WTC11 (cell line): Measurements from ENCODE around the gene COL4A1. TPM values are rescaled to one million over a fixed set of nuclear protein-coding genes. Genes with fewer than 3 reads are reported as not detected.

Source experiments
- ATAC-seq: fragments of 200-7000 bp; cut with Tn5 transposase; 2 replicates; pipeline ENCODE4 v1.10.0; 2021; ENCODE audit warnings: mild to moderate bottlenecking, moderate library complexity
- CTCF ChIA-PET: fragments of 300-600 bp; sonication (Branson Sonifier 250); formaldehyde crosslinking; loops from one replicate; lab custom pipeline; 2021; ENCODE audit warnings: antibody characterized with exemption; lab: Charles Lee
- POLR2A ChIA-PET: fragments of 350-600 bp; sonication (Branson Sonifier 250); formaldehyde crosslinking; loops from one replicate; lab custom pipeline; 2021; ENCODE audit warnings: antibody characterized with exemption; lab: Charles Lee
- DNase-seq: peaks from one replicate; pipeline ENCODE4 v3.0.0; 2021; ENCODE audit warnings: low spot score
- H3K27ac Mint-ChIP-seq: 2 replicates; pipeline ENCODE4 v1.8.0; 2021; ENCODE audit warnings: mixed read lengths
- H3K27me3 Mint-ChIP-seq: 2 replicates; pipeline ENCODE4 v1.8.0; 2021; ENCODE audit warnings: low read depth, mild to moderate bottlenecking, moderate library complexity, mixed read lengths
- H3K36me3 Mint-ChIP-seq: 2 replicates; pipeline ENCODE4 v1.8.0; 2021; ENCODE audit warnings: mixed read lengths
- H3K4me1 Mint-ChIP-seq: 2 replicates; pipeline ENCODE4 v1.8.0; 2022; ENCODE audit warnings: mixed read lengths
- H3K4me3 Mint-ChIP-seq: 2 replicates; pipeline ENCODE4 v1.8.0; 2021; ENCODE audit warnings: mild to moderate bottlenecking, moderate library complexity, mixed read lengths
- H3K9me3 Mint-ChIP-seq: 2 replicates; pipeline ENCODE4 v1.8.0; 2021; ENCODE audit warnings: mixed read lengths
- EMX1 ChIP-seq: fragments of 250-450 bp; sonication (Bioruptor Pico); IDR thresholded peaks from 2 replicates; pipeline ENCODE4 v1.8.0; 2021; ENCODE audit warnings: mild to moderate bottlenecking
- ESRRA ChIP-seq: sonication (generic); formaldehyde crosslinking; IDR thresholded peaks from 2 replicates; pipeline ENCODE4 v1.8.1; 2022; ENCODE audit warnings: mild to moderate bottlenecking, missing genetic modification reagents, borderline replicate concordance
- FOXK1 ChIP-seq: sonication (generic); formaldehyde crosslinking; IDR thresholded peaks from 2 replicates; pipeline ENCODE4 v1.8.0; 2022; ENCODE audit warnings: mild to moderate bottlenecking, moderate library complexity, missing genetic modification reagents
- GABPB1 ChIP-seq: sonication (generic); formaldehyde crosslinking; IDR thresholded peaks from 2 replicates; pipeline ENCODE4 v1.8.1; 2023; ENCODE audit warnings: mild to moderate bottlenecking, missing genetic modification reagents
- IRF2 ChIP-seq: sonication (generic); formaldehyde crosslinking; IDR thresholded peaks from 2 replicates; pipeline ENCODE4 v1.8.0; 2022; ENCODE audit warnings: low read depth, missing genetic modification reagents, borderline replicate concordance
- JUN ChIP-seq: sonication (generic); formaldehyde crosslinking; IDR thresholded peaks from 2 replicates; pipeline ENCODE4 v1.8.0; 2023; ENCODE audit warnings: mild to moderate bottlenecking, missing genetic modification reagents
- NFATC4 ChIP-seq: fragments of 250-450 bp; sonication (Bioruptor Pico); IDR thresholded peaks from 2 replicates; pipeline ENCODE4 v1.9.0; 2021; ENCODE audit warnings: mild to moderate bottlenecking
- NFE2L1 ChIP-seq: sonication (generic); formaldehyde crosslinking; IDR thresholded peaks from 2 replicates; pipeline ENCODE4 v1.8.1; 2023; ENCODE audit warnings: missing genetic modification reagents
- NR2C2 ChIP-seq: sonication (generic); formaldehyde crosslinking; IDR thresholded peaks from 2 replicates; pipeline ENCODE4 v1.8.0; 2022; ENCODE audit warnings: mild to moderate bottlenecking, missing genetic modification reagents
- PREB ChIP-seq: sonication (generic); formaldehyde crosslinking; IDR thresholded peaks from 2 replicates; pipeline ENCODE4 v1.8.1; 2022; ENCODE audit warnings: mild to moderate bottlenecking, missing genetic modification reagents, moderate library complexity, borderline replicate concordance
- STAT6 ChIP-seq: sonication (generic); formaldehyde crosslinking; conservative IDR thresholded peaks from 2 replicates; pipeline ENCODE4 v1.8.1; 2023; ENCODE audit warnings: mild to moderate bottlenecking, low read depth, missing genetic modification reagents, moderate library complexity
- TCF7 ChIP-seq: sonication (generic); formaldehyde crosslinking; IDR thresholded peaks from 2 replicates; pipeline ENCODE4 v1.8.0; 2022; ENCODE audit warnings: mild to moderate bottlenecking, low read depth, missing genetic modification reagents, moderate library complexity
- TP53 ChIP-seq: sonication (generic); formaldehyde crosslinking; IDR thresholded peaks from 2 replicates; pipeline ENCODE4 v1.8.1; 2023; ENCODE audit warnings: mild to moderate bottlenecking, missing genetic modification reagents
- ZNF121 ChIP-seq: sonication (generic); formaldehyde crosslinking; IDR thresholded peaks from 2 replicates; pipeline ENCODE4 v1.8.0; 2023; ENCODE audit warnings: missing genetic modification reagents
- total RNA-seq: library from RNA; stranded (reverse); gene quantifications from 3 replicates; pipeline ENCODE4 v1.2.3, GENCODE V29; 2021
- TF ChIP-seq, protein P1 (sequence below): sonication (generic); formaldehyde crosslinking; IDR thresholded peaks from 2 replicates; pipeline ENCODE4 v1.8.1; 2023; ENCODE audit warnings: mild to moderate bottlenecking, missing genetic modification reagents, borderline replicate concordance
- TF ChIP-seq, protein P2 (sequence below): sonication (generic); formaldehyde crosslinking; IDR thresholded peaks from 2 replicates; pipeline ENCODE4 v1.8.0; 2022; ENCODE audit warnings: mild to moderate bottlenecking, missing genetic modification reagents
- TF ChIP-seq, protein P3 (sequence below): sonication (generic); formaldehyde crosslinking; IDR thresholded peaks from 2 replicates; pipeline ENCODE4 v1.8.0; 2022; ENCODE audit warnings: mild to moderate bottlenecking, missing genetic modification reagents

Gene COL4A1
- total RNA-seq, 1 experiment from 2014 or later, result 89.6 TPM

GRCh38 chr13:110250258-110250891 is 56.6 kb downstream of the COL4A1 start (continued):
- no peak for TF ChIP-seq PREB (CRISPR knock-in tag)

DNA sequence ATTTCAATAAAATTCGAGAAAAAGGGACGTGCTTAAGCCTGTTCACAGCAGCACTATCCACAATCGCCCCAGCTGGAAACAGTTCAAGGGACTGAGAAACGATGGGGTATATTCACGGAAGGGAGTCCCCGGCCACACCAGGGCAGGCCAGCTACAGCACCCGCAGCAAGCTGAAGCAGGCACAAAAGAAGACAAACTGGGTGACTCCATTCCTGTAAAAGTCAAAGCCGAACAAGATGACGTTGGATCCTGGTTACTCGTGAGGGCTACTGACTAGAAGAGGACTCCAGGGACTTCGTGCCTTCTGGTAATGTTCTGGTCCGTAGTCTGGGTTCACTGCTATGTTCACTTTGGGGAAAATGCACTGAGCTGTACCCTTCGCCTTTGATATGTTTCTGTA is 57.6 kb downstream of the COL4A1 start:
- no peaks in the 10 kb centered on the region for H3K27me3 Mint-ChIP-seq
- ChIA-PET CTCF (interaction anchor here (0.6 to 2.8 kb wide), 3 partner anchors 14 to 206 kb away, joined by 3 to 29 read pairs (median 3); no protein-coding TSS in a partner anchor), POLR2A (no interaction called here)
- no peaks in the 10 kb centered on the region for H3K9me3 Mint-ChIP-seq
- no peaks in the 10 kb centered on the region for H3K36me3 Mint-ChIP-seq
- no peak for ATAC-seq
- peaks cover 19% of the 10 kb centered on the region for H3K4me1 Mint-ChIP-seq
- no peak for TF ChIP-seq TCF7 (CRISPR knock-in tag)
- no peak for TF ChIP-seq STAT6 (CRISPR knock-in tag)
- no peak for TF ChIP-seq NR2C2 (CRISPR knock-in tag)
- no peak for TF ChIP-seq IRF2 (CRISPR knock-in tag)
- no peak for TF ChIP-seq NFATC4 (CRISPR knock-in tag)
- no peak for TF ChIP-seq ZNF121 (CRISPR knock-in tag)
- TF ChIP-seq TP53 (CRISPR knock-in tag), result no peak
- TF ChIP-seq, protein P1, sequence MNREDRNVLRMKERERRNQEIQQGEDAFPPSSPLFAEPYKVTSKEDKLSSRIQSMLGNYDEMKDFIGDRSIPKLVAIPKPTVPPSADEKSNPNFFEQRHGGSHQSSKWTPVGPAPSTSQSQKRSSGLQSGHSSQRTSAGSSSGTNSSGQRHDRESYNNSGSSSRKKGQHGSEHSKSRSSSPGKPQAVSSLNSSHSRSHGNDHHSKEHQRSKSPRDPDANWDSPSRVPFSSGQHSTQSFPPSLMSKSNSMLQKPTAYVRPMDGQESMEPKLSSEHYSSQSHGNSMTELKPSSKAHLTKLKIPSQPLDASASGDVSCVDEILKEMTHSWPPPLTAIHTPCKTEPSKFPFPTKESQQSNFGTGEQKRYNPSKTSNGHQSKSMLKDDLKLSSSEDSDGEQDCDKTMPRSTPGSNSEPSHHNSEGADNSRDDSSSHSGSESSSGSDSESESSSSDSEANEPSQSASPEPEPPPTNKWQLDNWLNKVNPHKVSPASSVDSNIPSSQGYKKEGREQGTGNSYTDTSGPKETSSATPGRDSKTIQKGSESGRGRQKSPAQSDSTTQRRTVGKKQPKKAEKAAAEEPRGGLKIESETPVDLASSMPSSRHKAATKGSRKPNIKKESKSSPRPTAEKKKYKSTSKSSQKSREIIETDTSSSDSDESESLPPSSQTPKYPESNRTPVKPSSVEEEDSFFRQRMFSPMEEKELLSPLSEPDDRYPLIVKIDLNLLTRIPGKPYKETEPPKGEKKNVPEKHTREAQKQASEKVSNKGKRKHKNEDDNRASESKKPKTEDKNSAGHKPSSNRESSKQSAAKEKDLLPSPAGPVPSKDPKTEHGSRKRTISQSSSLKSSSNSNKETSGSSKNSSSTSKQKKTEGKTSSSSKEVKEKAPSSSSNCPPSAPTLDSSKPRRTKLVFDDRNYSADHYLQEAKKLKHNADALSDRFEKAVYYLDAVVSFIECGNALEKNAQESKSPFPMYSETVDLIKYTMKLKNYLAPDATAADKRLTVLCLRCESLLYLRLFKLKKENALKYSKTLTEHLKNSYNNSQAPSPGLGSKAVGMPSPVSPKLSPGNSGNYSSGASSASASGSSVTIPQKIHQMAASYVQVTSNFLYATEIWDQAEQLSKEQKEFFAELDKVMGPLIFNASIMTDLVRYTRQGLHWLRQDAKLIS (CRISPR knock-in tag), result no peak
- no peak for TF ChIP-seq FOXK1
- no peak for TF ChIP-seq EMX1
- no peak overlapping the region for H3K4me3 Mint-ChIP-seq
- DNase-seq, result no peak
- H3K27ac Mint-ChIP-seq, result no peak overlapping the region

DNA sequence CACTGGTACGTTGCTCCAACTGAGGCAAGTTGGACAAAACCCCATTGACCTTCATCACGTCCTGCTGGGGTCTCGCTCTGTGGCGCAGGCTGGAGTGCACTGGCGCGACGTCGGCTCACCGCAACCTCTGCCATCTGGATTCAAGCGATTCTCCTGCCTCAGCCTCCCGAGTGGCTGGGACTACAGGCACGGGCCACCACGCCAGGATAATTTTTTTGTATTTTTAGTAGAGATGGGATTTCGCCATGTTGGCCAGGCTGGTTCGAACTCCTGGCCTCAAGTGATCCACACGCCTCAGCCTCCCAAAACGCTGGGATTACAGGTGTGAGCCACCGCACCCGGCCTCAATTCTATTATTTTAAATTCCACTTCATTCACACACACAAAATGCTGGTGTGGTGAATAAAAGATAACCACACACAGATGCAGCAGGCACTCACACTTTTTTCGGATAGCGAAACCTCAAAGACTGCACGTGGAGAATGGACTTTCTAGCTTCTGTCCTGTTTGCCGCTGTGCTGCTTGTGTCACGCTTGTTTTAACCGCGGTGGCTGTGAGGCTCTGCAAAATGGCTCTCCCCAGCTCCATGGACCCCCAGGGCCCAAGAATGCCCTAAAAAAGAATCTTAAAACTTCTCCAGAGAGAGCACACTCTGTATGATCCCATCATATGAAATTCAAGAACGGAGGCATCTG is 58.4 kb downstream of the COL4A1 start:
- DNase-seq (no peak), ATAC-seq (no peak)
- peaks cover 20% of the 10 kb centered on the region for H3K4me1 Mint-ChIP-seq
- no peaks in the 10 kb centered on the region for H3K9me3 Mint-ChIP-seq
- ChIA-PET CTCF (interaction anchor here (1.0 to 2.8 kb wide), 8 partner anchors 10 to 279 kb away, joined by 4 to 29 read pairs (median 10); no protein-coding TSS in a partner anchor), POLR2A (interaction anchor here (0.5 kb wide), 1 partner anchor 333 kb away, joined by 3 read pairs; no protein-coding TSS in a partner anchor)
- no peaks in the 10 kb centered on the region for H3K36me3 Mint-ChIP-seq
- H3K27ac Mint-ChIP-seq, result no peak overlapping the region
- no peaks in the 10 kb centered on the region for H3K27me3 Mint-ChIP-seq
- no peak overlapping the region for H3K4me3 Mint-ChIP-seq
- TF ChIP-seq, protein P2, sequence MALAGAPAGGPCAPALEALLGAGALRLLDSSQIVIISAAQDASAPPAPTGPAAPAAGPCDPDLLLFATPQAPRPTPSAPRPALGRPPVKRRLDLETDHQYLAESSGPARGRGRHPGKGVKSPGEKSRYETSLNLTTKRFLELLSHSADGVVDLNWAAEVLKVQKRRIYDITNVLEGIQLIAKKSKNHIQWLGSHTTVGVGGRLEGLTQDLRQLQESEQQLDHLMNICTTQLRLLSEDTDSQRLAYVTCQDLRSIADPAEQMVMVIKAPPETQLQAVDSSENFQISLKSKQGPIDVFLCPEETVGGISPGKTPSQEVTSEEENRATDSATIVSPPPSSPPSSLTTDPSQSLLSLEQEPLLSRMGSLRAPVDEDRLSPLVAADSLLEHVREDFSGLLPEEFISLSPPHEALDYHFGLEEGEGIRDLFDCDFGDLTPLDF (CRISPR knock-in tag), result no peak
- TF ChIP-seq, protein P3, sequence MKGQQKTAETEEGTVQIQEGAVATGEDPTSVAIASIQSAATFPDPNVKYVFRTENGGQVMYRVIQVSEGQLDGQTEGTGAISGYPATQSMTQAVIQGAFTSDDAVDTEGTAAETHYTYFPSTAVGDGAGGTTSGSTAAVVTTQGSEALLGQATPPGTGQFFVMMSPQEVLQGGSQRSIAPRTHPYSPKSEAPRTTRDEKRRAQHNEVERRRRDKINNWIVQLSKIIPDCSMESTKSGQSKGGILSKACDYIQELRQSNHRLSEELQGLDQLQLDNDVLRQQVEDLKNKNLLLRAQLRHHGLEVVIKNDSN (CRISPR knock-in tag), result no peak
- TF ChIP-seq PREB (CRISPR knock-in tag), result no peak
- TF ChIP-seq GABPB1 (CRISPR knock-in tag), result no peak
- TF ChIP-seq NFATC4 (CRISPR knock-in tag), result no peak
- no peak for TF ChIP-seq NFE2L1
- no peak for TF ChIP-seq ESRRA
- TF ChIP-seq JUN, result no peak
- TF ChIP-seq TP53 (CRISPR knock-in tag), result no peak
